Mesenteric fat pad (tissue), 1 donor: ENCODE results near the gene RNF5. TPM values are rescaled to one million over a fixed set of nuclear protein-coding genes. Genes with fewer than 3 reads are reported as not detected.
A peak's percentile ranks its signal among the peaks of the same experiment; 100 is the strongest.
"Not testable (repeated sequence)": the region's sequence is repeated elsewhere in the genome, so short reads cannot be mapped to it uniquely, and the experiment has no call there.

Source experiments
- DNase-seq: peaks from one replicate; pipeline ENCODE4 v3.0.0-alpha.2; 2020; ENCODE audit warnings: low spot score
- total RNA-seq: library from RNA; stranded (reverse); fragmentation: NEBNext Ultra II Directional; extraction: Animal tissue kit (Norgen Biotek cat#: 25700); gene quantifications from one replicate; pipeline ENCODE4 v1.2.1, GENCODE V29; 2021
- donor health status: DM: yes; HTN: yes; CAD: no.

RNF5 gene
- total RNA-seq, 1 donor from 2014 or later: 32.3 TPM

- DNase-seq: no peak
Observed at GRCh38 chr6:32189069-32189741, 11.0 kb downstream of the RNF5 start.

GRCh38 chr6:32189742-32190053 is 11.5 kb downstream of the RNF5 start:
- no peak for DNase-seq

DNA sequence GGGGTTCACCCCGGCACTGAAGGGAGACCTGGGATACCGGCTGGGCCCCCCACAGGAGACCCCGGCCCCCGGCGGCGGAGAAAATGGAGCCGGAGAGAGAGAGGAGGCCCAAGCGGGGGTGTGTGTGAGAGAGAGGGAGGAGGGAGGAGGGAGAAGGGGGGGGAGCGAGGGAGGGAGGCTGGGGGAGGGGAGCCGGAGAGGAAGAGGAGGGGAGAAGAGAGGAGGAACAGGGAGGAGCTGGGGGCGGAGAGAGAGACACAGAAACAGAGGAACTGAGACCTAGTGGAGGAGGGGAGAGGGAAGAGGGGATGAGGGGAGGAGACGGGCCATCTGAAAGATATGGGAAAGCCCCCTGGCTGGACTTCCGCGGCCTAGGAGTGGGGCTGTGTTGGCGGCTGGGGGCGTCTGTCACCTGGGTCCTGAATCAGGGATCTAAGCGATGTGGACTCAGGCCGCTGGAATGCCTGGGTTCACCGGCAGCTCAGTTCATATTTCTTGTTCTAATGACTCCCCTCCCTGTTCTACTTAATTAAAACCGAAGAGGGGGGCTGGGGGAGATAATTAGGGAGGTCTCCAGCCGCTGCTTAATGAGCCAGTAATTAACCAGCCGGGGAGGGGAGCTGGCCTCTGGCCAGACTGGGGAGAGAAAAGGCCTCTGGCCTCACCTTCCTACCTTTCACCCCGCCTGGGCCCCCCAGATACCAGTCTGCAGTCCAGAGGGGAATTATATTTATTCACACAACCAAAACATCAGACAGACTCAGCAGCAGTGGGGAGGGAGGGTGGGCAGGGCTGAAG is 12.0 kb downstream of the RNF5 start, which contains the start of gene PBX2:
Gene PBX2, minus strand, starts transcription at position 149 of the 798 bp plus-strand sequence. CDS start 287 bp downstream, outside the sequence.
- no peak for DNase-seq

DNA sequence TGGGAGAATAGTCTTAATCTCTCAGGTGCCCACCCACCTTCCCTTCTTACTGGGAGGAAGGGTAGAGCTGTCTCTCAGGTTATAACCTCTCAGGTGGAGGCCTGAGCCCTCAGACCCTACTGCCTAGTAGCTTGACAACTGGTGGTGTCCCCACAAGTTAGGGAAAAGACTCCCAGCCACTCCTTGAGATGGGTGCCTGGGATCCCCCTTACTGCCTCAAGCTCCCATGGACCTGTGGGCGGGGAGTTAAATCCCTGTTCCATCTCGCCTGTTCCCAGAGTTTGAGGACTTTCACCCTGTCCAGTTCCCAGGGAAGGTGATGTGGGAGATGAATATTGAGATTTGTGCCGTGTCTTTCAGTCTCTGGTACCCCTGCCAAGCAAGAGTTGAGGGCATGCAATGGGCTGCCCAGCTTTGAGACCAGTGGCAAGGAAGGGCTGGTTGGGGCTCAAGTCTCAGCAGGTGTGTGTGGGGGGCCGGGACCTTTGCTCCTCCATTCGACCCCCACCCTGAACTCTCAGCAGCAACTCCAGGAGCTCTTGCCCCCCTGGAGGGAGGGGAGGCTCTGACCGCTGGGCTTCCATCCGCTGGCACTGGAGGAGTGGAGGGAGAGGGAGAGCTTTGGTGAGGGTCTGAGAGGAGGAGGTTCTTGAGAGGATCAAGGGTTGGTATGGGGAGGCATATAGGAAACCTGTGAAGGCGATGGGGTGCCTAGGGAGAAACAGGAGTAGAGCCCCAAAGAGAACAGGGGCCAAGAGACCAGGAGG is 12.9 kb downstream of the RNF5 start:
- no peak for DNase-seq

DNA sequence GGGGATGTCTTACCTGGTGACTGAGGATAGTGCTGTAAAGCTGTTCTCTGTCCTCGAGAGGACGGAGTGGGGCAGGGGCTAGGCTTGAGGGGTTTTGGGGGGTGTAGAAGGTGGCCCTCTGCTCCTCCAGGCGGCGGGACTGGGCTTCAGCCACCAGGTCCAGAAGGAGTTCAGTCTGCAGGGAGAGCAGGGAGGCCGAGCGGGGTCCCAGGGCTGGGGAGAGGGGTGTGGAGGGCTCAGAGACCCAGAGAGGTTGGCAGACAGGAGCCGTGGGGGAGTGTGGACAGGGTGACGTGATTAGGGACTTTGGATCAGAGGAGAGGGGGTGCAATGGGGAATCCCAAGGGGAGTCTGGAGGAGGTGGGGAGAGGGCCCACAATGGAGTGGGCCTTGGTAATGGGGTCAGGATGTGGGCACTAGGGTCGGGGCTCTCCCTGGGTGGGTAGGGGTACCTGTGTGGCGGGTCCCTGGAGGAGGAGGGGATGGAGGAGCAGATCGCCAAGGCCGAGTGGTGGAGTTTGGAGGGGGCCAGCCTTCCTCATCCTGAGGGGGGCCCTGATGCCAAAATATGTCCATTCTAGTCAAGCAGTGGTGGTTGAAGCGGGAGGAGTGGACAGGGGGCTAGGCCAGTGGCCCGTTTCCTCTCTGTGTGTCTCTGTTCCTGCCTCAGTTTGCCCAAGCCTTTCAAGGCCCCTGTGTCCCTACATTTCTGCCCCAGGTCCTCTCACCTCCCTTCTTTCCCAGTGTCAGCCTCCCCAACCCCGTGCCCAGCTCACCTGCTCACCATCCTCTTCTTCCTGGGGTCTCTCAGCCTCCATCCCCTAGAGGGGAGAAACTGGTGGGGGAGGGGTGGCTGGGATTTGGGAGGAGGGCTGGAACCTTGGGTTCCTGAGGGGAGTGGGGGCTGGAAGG is 13.7 kb downstream of the RNF5 start:
- DNase-seq: no peak

- DNase-seq: no peak
Observed at GRCh38 chr6:32192608-32193039, 14.4 kb downstream of the RNF5 start, which contains the start of gene GPSM3. Gene GPSM3, minus strand, starts transcription at chr6:32192643. Its CDS starts 130 bp downstream, at chr6:32192513.

DNA sequence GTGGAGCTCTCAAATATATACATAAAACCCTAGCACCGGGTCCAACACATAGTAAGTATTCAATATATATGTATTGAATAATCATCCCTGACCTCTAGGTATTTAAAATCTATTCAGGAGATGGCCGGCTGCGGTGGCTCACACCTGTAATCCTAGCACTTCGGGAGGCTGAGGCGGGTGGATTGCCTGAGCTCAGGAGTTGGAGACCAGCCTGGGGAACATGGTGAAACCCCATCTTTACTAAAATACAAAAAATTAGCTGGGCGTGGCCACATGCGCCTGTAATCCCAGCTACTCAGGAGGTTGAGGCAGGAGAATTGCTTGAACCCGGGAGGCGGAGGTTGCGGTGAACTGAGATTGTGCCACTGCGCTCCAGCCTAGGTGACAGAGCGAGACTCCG is 14.9 kb downstream of the RNF5 start:
- not testable (repeated sequence) for DNase-seq

- DNase-seq: no peak
Observed at GRCh38 chr6:32194388-32194787, 16.2 kb downstream of the RNF5 start.

GRCh38 chr6:32194825-32195651 is 16.8 kb downstream of the RNF5 start:
- DNase-seq: no peak

- peak; percentile 100 for DNase-seq
Observed at GRCh38 chr6:32195652-32195901, 17.4 kb downstream of the RNF5 start.

GRCh38 chr6:32195902-32196681 is 17.9 kb downstream of the RNF5 start:
- peak; percentile 96 for DNase-seq

GRCh38 chr6:32196682-32197616 is 18.7 kb downstream of the RNF5 start:
- DNase-seq: peak; percentile 87

GRCh38 chr6:32198345-32198696 is 20.1 kb downstream of the RNF5 start:
- no peak for DNase-seq

DNA sequence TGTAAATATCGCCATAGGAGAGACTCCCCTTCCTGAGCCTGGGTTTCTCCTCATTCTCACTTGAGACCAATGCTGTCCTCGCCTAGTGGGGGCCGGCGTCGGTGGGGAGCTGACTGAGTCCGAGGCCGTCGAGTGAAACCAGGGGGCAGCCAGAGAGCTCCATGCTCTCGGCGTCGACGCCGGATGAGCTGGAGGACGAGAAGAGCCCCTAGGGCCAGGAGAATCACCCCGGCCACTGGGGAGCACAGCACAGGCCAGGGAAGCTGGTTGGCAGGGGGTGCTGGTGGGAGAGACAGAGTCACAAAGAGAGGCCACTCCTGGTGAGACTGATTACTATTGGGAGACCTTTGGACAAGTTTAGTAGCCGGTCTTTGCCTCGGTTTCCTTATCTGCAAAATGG is 20.7 kb downstream of the RNF5 start:
- no peak for DNase-seq

GRCh38 chr6:32200711-32201475 is 22.7 kb downstream of the RNF5 start:
- DNase-seq: no peak

- no peak for DNase-seq
Observed at GRCh38 chr6:32202186-32202585, 24.0 kb downstream of the RNF5 start.

GRCh38 chr6:32203426-32204267 is 25.4 kb downstream of the RNF5 start:
- DNase-seq: no peak
